ENCODE data around the gene MPPED1. TPM values are rescaled to one million over a fixed set of nuclear protein-coding genes. Genes with fewer than 3 reads are reported as not detected.

Gene MPPED1
- total and polyA plus RNA-seq, 2 experiments from 2014 or later: 0.30 to 0.97 TPM

- Histone ChIP-seq H3K27ac (no peak overlapping the region), H3K79me2 (no peaks in the 10 kb centered on the region), H4K20me1 (ENCODE audit: insufficient read depth, poor library complexity, severe bottlenecking) (no peaks in the 10 kb centered on the region), H3K27me3 (peaks cover 3% of the 10 kb centered on the region), H3K4me3 (no peak overlapping the region), H3K9me2 (replicated peaks; ENCODE audit: insufficient read depth) (no peaks in the 10 kb centered on the region), H3K36me3 (replicated peaks; ENCODE audit: insufficient read depth, low read depth) (no peaks in the 10 kb centered on the region), H3K4me2 (no peak overlapping the region), H2AFZ (no peak overlapping the region), H3K9me3 (ENCODE audit: low read depth) (no peaks in the 10 kb centered on the region), H3K4me1 (ENCODE audit: insufficient read depth) (no peaks in the 10 kb centered on the region)
- 76% methylated on average over 6 of the region's 6 CpGs for WGBS (ENCODE audit: low lambda C conversion rate, missing lambda C conversion rate)
- TF ChIP-seq EZH2phosphoT487 (IDR thresholded peaks at IDR 0.05; ENCODE audit: low read depth, severe bottlenecking, unreplicated experiment): no peak
- TF ChIP-seq CTCF (IDR thresholded peaks at IDR 0.05; ENCODE audit: poor library complexity): no peak
- no peak for TF ChIP-seq EZH2 (IDR thresholded peaks at IDR 0.05; ENCODE audit: borderline replicate concordance)
- no peak for DNase-seq (ENCODE audit: low spot score)
Measured at GRCh38 chr22:43441216-43441615, 29.4 kb downstream of the MPPED1 start.

GRCh38 chr22:43441751-43442150 is 29.9 kb downstream of the MPPED1 start:
- H3K9me3 ChIP-seq (ENCODE audit: low read depth): no peaks in the 10 kb centered on the region
- H4K20me1 ChIP-seq (ENCODE audit: insufficient read depth, poor library complexity, severe bottlenecking): no peaks in the 10 kb centered on the region
- no peak for TF ChIP-seq EZH2 (IDR thresholded peaks at IDR 0.05; ENCODE audit: borderline replicate concordance)
- no peak for TF ChIP-seq CTCF (IDR thresholded peaks at IDR 0.05; ENCODE audit: poor library complexity)
- no peak for TF ChIP-seq EZH2phosphoT487 (IDR thresholded peaks at IDR 0.05; ENCODE audit: low read depth, severe bottlenecking, unreplicated experiment)
- no peaks in the 10 kb centered on the region for H3K4me1 ChIP-seq (ENCODE audit: insufficient read depth)
- WGBS (ENCODE audit: low lambda C conversion rate, missing lambda C conversion rate): 66% methylated on average over 8 of the region's 8 CpGs
- no peaks in the 10 kb centered on the region for H3K79me2 ChIP-seq
- DNase-seq (ENCODE audit: low spot score): no peak
- H3K36me3 ChIP-seq (replicated peaks; ENCODE audit: insufficient read depth, low read depth): no peaks in the 10 kb centered on the region
- no peak overlapping the region for H3K4me3 ChIP-seq
- H3K9me2 ChIP-seq (replicated peaks; ENCODE audit: insufficient read depth): no peaks in the 10 kb centered on the region
- H3K4me2 ChIP-seq: no peak overlapping the region
- peaks cover 3% of the 10 kb centered on the region for H3K27me3 ChIP-seq
- H3K27ac ChIP-seq: no peak overlapping the region
- H2AFZ ChIP-seq: no peak overlapping the region

GRCh38 chr22:43442386-43443151 is 30.8 kb downstream of the MPPED1 start:
- Histone ChIP-seq H3K36me3 (replicated peaks; ENCODE audit: insufficient read depth, low read depth) (no peaks in the 10 kb centered on the region), H3K4me1 (ENCODE audit: insufficient read depth) (no peaks in the 10 kb centered on the region), H3K27ac (no peak overlapping the region), H3K4me2 (no peak overlapping the region), H3K9me2 (replicated peaks; ENCODE audit: insufficient read depth) (no peaks in the 10 kb centered on the region), H3K4me3 (no peak overlapping the region), H2AFZ (no peak overlapping the region), H3K27me3 (peaks cover 3% of the 10 kb centered on the region), H4K20me1 (ENCODE audit: insufficient read depth, poor library complexity, severe bottlenecking) (no peaks in the 10 kb centered on the region), H3K79me2 (no peaks in the 10 kb centered on the region), H3K9me3 (ENCODE audit: low read depth) (no peaks in the 10 kb centered on the region)
- WGBS (ENCODE audit: low lambda C conversion rate, missing lambda C conversion rate): 86% methylated on average over 16 of the region's 16 CpGs
- no peak for TF ChIP-seq CTCF (IDR thresholded peaks at IDR 0.05; ENCODE audit: poor library complexity)
- DNase-seq (ENCODE audit: low spot score): no peak

Measured in hepatocyte (in vitro differentiated cells).